Activated CD4-positive, CD25-positive, alpha-beta regulatory T cell (primary cell): ENCODE measurements around the gene CREBL2.
"Not testable (repeated sequence)": the region's sequence is repeated elsewhere in the genome, so short reads cannot be mapped to it uniquely, and the experiment has no call there.

Experiments
- DNase-seq, 4 experiments: peaks; one replicate each; lab custom pipeline; 2025; lab: John Stamatoyannopoulos, UW

The CREBL2 gene

DNA sequence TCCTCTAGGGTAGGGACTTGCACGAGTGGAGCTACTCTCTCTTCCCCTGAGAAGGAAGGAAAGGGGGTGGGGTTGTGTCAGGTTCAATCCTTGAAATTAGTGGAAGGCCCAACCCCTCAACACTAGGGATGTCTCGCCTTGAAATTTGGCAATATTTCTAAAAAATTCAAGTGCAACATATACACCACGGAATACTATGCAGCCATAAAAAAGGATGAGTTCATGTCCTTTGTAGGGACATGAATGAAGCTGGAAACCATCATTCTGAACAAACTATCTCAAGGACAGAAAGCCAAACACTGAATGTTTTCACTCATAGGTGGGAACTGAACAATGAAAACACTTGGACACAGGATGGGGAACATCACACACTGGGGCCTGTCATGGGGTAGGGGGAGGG is 15.1 kb upstream of the CREBL2 start:
- not testable (repeated sequence) for DNase-seq

DNA sequence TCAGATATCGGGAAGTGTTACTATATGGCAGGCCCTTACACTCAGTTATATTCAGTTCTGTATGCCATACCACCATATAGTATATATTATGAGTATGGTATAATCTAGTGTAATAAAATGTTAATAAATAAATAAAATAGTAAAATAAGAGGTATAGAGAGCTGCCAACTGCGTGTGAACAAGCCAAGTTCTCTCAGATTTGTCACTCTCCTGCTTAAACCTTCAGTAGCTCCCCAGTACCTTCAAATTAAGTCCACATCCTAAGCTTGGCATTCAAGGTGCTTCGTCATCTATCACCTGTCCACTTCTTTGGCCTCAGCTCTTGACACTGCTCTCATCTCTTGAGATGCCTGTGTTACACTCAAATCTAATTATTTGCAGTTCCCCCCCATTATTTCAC is 12.8 kb upstream of the CREBL2 start:
- DNase-seq = no peak

DNA sequence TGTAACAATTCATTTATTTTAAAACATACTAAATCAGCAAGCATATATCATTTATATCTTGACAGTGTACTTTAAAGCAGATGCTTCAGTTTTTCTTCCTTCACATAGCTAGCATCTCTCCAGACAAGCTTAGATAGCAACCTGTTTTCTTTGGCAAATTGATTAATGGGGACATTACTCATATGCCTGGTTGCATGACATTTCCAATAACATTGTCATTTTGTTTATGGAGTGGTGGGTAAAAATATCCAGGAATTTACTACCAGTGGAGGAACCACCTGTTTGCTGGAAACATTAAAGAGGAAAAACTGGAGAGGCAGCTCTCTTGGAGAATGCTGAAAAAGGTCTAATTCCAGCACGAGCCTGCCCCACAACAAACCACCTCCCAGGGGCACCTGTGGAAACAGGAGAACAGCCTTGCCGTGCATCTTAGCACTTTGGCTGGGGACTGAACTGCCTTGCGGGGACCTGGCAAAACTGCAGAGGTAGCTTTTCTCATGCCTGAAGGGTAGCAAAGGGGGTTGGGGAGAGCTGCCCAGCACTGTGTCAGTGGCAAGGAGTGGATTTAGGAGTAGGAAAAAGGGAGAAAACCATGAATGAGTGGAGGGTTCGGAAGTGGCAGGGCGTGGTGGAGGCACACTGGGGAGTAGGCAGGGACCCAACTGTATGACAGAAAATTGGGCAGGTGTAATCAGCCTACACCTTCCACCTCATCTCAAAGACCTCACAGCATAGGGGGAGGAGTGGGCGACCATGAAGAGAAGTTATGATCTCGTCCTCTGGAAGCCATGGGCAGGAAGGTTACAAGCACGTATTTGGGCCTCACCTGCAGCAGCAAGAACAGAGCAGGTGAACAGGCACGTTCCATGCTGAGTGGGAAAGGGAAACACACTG is 11.7 kb upstream of the CREBL2 start:
- DNase-seq = no peak

DNA sequence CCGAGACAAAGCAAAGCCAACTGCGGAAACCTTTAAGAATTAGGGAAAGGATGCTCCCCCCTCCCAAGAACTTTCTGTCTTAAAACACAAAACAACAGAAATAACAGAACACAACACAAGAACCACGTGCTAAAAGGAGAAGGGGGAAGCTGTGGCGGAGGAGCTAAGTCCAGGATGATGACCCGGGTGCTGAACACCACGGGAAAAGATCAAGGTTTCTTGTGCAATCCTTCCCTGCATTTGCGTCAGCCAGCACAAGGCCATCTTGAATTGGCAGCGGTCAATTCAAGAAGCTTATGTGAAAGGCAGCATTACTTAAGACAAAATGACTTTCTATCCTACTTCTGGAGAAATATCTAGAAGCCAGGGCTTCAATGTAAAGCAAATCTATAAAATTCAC is 11.0 kb upstream of the CREBL2 start:
- DNase-seq = no peak

DNA sequence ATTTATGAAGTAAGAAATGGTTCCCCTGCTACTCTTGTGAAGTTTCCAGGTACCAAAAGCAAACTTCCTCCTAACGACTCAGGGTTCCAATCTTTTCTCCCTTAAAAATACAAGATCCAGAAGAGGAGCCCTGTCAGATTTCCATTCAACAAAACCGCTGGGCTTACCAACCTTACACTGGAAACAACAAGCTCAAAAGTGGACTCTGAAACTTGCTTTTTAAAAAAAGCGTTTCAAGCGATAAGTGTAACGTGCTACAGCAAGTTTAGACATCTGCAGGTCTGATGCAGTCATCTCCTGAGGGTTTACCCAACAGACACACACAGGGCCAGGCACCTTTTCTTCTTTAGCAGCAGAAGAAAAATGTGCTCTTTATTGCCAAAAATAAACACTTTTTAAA is 6.9 kb upstream of the CREBL2 start:
- DNase-seq = no peak

DNA sequence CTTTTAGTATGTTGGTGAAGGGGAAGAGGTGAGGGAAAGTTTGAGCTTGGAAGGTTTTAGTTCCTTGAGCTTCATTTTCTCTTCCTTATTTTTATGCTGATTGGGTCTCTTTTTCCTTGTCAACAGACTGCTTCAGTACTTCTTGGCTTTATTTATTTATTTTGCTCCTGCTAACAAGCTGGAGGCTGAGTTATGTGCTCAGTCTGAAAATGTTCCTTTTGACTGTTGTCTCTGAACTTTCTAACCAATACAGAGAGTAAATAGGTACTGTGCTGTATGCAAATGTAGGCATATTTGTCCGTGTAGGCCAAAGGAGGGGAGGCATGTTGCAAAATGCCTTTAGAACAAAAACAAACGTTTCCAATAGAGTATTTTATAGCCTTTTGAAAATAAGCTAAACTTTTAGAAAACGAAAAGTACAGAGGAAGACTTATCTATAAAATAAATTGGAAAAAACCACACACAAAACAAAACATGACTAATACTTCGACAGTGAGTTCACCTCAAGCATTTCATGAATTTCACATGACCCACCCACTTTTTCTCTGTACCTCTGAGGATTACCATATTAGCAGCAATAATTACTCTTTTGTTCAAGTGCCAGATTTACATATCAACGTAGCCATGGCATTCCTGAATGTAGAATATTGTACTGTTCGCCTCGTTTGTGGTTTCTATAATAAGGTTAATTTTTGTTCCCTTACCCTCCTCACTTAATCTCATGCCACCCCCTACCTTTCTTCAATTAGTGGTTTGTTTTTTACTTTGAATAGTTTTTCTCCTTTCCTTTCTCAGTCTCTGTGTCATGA is 4.7 kb upstream of the CREBL2 start:
- no peak for DNase-seq

DNA sequence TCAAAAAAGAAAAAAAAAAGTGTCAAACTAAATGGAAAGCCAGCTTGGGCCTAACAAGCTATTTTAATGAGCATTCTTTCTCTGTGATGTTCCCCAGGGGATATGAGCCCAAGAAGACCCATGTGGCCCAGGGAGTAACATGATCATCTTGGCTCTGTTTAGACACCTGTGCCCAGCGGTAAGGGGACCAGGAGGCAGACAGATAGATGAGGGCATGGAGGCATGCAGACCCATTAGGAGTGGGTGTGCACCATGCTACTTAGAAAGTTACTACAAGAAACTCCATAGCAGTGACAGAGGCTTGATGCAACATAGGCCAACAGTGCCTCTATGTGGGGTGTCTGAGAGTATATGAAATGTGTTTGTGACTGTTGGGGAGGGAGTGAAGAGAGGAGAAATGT is 3.1 kb upstream of the CREBL2 start:
- DNase-seq = no peak

DNA sequence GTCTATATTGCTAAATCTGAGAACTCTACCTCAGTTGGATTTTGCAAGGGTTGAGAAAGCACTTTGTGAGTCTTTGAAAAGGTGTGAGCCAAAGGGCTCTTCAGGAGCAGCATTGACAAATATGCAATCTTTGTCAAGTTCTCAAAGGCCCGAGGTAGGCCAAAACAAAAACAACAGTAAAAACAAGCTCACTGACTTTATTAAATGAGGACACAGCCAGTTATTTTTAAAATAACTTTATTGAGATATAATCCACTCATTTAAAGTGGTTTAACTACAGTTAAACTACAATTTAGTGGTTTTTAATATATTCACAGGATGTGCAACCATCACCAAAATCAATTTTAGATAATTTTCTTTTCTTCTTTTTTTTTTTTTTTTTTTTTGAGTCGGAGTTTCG is 2.0 kb upstream of the CREBL2 start:
- DNase-seq = no peak

DNA sequence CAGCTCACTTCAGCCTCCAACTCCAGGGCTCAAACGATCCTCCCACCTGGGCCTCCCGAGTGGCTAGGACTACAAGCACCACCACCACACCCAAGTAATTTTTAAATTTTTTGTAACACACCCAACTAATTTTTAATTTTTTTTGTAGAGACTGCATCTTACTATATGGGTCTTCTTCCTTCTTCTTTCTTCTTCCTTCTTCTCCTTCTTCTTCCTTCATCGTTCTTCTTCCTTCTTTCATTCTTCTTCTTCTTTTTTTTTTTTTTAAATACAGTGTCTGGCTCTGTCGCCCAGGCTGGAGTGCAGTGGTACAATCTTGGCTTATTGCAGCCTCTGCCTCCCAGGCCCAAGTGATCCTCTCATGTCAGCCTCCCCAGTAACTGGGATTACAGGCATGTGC is 965 bp upstream of the CREBL2 start:
- no peak for DNase-seq

DNA sequence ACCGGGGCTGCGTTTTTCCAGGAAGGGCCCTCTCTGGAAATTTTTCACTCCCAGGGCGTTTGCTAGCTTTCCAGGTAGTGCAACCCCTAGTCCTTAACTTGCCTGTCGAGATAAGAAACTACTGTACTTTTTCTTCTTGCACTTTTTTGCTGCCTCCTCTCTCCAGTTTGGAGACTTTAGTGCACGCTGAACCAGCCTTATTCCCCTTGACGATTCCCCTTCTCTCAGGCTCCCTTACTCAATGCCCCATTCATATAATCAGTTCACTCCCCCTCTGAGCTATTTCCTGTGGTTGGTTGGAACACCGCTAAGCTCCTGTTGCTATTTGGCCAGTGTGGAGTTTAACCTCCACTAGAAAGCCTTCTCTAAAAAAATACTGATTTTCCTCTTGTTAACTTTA is 682 bp downstream of the CREBL2 start:
- DNase-seq = no peak

DNA sequence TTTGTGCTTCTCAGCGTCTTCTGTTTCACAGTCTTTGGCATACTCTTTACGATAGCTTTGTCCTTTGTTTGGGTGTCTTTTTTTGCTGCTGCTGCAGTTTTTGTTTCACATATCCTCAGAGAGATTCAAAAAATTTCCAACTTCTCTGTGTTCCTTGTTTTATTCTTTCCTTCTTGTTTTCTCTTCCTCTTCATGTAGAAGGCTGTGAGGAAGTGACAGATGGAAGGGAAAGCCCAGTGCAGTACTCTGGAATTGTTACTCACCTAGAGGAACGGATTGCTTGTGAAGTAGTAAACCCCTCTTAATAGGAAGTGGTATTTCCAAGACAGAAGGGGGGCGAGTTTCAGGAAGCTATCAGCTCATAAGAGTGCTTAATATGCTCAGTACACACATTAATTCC is 1.7 kb downstream of the CREBL2 start:
- DNase-seq = no peak

DNA sequence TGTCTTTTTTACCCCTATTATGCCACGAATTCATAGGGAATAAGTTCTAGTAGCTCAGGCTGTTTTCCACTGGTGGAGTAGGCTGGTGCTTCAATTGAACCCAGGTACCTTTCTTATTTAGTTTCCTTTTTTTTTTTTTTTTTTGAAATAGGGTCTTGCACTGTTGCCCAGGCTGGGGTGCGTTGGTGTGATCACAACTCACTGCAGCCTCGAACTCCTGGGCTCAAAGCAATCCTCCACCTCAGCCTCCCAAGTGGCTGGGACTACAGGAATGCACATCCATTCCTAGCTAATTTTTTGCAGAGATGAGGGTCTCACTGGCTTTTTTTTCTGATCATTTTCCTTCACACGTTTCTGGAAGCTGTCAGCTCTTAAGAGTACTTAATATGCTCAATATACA is 2.7 kb downstream of the CREBL2 start:
- no peak for DNase-seq

DNA sequence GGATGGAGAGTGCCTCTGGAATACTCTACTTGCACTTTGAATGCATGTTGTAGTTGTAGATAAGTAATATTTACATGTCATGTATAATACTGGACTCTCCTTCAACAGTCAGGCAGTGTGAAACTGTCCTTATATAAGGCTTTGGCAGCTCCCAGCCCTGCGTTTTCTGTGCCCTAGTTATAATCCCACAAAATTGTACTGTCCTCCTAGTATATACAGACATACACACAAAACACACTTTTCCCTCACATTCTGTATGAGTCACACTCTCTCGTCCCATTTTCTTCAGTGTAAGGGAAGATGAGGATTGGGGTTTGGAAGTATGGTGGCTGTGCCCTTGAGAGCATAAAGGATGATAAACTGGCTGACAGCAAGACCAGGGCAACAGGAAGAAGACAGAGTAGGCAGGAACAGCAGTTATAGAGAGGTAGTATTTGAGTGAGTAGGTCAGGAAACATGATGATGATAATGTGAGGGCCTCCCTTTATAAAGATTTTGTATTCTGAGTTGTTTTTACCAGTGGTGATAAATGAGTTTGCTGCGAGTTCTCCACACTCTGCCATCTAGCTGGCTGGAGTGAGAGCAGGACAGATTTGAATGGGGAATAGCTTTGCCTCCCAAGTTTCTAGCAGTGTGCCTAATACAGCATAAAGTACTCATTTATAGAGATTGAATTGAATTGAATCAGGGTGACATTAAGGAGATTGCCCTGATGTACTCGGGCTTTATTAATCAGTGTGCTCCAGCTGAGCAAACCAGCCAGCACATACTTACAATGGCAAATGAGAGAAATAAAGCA is 5.0 kb downstream of the CREBL2 start:
- no peak for DNase-seq

DNA sequence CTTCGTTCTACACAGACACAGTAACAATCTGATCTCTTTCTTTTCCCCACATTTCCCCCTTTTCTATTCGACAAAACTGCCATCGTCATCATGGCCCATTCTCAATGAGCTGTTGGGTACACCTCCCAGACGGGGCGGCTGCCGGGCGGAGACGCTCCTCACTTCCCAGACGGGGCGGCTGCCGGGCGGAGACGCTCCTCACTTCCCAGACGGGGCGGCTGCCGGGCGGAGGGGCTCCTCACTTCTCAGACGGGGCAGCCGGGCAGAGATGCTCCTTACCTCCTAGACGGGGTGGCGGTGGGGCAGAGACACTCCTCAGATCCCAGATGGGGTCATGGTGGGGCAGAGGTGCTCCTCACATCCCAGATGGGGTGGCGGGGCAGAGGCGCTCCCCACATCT is 6.4 kb downstream of the CREBL2 start:
- DNase-seq = not testable (repeated sequence)

DNA sequence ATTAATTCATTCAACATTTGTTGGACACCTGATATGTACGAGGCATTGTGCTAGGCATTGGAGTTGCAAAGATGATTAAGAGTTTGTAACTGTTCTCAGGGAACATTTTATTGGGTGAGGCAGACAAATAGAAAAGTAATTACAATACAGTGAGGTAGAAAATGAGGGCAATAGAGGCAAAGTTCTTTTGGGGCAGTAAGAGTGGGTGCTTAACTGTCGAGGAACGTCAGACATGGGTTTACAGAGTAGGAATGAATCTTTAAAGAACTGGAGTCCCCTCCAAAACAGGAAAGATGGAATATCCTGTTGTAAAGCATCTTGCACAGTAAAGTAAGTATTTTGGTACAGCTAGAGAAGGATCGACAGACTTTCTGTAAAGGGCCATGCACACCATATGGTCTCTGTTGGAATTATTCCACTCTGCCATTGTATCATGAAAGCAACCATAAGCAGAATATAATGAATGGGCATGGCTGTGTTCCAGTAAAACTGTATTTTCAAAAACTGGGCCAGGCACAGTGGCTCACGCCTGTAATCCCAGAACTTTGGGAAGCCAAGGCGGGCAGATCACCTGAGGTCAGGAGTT is 9.1 kb downstream of the CREBL2 start:
- no peak for DNase-seq

DNA sequence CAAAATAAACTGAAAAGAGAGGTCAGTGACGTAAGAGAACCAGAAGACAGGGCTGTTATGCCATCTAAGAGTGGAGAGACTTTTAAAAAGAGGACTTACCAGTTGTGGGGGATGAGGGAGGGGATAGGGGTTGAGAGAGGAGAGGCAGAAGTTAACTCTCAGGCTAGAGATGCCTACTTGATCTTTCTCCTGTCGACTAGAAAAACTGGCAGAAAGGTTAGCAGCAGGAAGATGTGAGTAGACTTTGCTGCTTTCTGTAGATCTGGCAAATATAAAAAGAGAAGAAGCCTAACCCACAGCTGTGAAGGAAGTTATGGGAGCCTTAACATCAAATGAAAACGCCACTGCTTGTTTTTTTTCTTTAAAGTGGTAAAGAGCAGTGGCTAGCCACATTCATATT is 10.7 kb downstream of the CREBL2 start:
- no peak for DNase-seq

DNA sequence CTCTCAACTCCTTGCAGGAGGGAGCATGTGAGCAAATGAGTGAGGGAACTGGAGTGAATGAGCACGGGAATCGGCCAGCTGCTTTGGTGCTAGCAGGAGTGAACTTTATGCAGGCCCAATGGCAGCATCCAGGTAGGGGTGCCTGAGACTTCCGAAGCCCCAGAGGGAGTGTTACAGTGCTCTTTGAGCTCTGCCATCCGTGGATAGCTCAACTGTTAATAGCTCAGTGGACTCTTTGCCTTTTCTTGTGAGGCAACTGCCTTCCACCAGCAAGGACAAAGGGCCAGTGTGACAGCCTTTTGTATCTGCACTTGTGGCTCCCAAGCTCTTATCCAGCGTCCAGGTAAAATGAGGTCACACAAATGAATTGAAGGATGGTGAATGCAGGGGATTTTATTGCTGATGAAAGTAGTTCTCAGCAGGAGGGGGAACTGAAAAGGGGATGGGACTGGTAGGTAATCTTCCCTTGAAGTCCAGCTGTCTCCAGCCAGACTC is 12.9 kb downstream of the CREBL2 start:
- no peak for DNase-seq

DNA sequence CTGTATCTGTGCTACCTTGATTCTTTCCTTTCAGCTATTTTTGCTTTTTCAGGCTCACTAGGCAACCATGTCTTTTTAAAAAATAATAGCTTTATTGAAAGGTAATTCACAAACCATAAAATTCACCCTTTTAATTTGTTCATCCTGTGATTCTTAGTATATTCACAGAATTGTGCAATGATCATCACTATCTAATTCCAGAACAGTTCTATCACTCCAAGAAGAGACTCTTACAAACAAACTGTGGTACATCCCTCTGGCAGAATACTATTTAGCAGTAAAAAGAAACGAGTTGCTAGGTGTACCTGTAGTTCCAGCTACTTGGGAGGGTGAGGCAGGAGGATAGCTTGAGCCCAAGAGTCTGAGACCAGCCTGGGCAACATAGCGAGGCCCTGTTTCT is 14.8 kb downstream of the CREBL2 start:
- DNase-seq = no peak

DNA sequence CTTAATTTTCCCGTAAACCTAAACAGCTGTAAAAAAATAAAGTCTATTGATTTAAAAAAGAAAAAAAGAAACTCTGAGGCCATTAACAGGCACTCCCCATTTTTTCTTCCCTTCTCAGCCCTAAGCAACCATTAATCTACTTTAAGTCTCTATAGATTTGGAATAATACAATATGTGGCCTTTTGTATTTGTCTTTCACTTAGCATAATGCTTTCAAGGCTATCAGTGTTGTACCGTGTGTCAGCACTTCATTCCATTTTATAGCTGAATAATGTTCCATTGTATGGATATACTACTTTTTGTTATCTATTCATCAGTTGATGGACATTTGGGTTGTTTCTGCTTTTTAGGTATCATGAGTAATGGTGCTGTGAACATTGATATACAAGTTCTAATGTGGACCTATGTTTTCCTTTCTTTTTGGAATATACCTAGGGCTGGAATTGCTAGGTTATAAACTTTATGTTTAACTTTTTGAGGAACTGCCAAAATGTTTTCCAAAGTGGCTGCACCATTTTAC is 15.7 kb downstream of the CREBL2 start:
- DNase-seq = no peak

DNA sequence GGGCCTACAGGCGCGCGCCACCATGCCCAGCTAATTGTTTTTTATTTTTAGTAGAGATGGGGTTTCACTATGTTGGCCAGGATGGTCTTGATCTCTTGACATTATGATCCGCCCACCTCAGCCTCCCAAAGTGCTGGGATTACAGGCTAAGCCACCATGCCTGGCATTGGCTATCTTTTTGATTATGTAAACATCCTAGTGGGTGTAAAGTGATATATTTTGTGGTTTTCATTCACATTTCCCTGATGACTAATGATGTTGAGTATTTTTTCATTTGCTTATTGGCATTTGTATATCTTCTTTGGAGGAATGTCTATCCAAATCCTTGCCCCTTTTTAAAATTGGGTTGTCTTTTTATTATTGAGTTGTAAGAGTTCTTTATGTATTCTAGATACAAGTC is 16.3 kb downstream of the CREBL2 start:
- no peak for DNase-seq

DNA sequence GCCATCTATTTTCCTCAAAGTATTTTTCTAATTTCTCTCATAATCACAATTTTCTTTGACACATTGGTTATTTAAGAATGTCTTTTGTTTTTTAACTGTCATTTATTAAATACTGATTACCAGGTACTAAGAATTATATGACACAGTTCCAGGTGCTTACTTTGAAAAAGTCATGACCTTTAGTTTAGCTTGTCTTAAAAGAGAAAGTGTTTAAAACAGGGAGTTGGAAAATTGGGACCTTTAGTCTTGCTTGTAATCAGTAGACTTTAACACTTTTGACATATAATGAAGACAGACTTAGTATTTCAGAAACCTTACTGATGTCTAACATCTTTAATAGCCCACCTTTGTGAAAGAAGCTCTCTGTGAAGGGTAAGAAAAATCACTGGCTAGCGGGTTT is 19.2 kb downstream of the CREBL2 start:
- DNase-seq = no peak

DNA sequence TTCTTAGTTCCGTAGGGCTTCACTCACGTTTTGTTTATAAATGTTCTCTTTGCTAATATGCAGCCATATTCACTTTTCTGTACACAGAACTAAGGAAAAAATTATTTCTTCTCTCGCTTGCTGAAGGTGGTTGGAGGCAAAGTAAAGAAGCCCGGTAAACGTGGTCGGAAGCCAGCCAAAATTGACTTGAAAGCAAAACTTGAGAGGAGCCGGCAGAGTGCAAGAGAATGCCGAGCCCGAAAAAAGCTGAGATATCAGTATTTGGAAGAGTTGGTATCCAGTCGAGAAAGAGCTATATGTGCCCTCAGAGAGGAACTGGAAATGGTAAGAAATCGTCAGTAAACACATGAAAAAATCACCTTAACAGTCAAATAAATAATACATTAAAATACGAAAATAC is 24.0 kb downstream of the CREBL2 start:
- no peak for DNase-seq
